ENCODE measurements around the gene SLAMF6.
"Not testable (repeated sequence)": the region's sequence is repeated elsewhere in the genome, so short reads cannot be mapped to it uniquely, and the experiment has no call there.

The SLAMF6 gene

DNA sequence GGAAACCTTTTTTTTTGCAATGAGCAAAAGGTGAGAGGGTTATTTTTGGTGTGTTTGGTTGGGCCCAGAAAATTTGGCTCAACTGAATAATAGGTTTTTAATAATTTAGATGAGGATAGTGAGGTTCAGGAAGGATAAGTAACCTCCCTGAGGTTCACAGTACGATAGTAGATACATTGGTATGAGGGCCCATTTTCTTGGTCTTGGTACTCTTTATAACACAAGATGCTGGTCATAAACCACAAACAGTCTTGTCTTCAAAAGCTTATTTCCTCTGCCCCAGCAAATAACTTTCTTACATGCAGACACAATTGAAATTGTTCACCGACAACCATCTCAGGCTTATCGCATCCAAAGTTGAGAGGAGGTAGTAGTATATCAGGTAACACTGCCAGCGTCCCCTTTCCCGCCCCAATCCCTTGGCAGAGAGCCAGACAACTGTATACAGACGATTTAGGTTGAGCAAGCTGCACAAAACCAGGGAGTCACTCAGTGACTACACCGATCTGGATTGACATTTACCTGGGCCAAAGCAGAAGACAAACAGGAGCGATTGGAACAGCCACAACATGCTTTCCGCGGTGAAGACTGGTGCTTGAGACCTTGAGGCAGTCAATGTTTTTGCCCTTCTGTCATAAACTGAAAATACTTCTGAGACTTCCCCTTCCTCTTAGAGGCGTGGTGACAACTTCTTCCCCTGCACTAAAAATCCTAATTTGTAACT is at the start of gene SLAMF6:
Gene SLAMF6, minus strand, starts transcription at position 634 of the 724 bp plus-strand sequence. Its CDS starts 63 bp downstream, at position 571.
- peaks cover 31% of the 10 kb centered on the region for H3K36me3 Mint-ChIP-seq
- peaks cover 77% of the 10 kb centered on the region for H3K4me1 Mint-ChIP-seq
- peak within 1 kb of the TSS; percentile 96 for H3K4me3 Mint-ChIP-seq
- peak within 1 kb of the TSS; percentile 99 for H3K27ac Mint-ChIP-seq
- H3K27me3 Mint-ChIP-seq: no peaks in the 10 kb centered on the region
- peaks cover 7% of the 10 kb centered on the region for H3K9me3 Mint-ChIP-seq

DNA sequence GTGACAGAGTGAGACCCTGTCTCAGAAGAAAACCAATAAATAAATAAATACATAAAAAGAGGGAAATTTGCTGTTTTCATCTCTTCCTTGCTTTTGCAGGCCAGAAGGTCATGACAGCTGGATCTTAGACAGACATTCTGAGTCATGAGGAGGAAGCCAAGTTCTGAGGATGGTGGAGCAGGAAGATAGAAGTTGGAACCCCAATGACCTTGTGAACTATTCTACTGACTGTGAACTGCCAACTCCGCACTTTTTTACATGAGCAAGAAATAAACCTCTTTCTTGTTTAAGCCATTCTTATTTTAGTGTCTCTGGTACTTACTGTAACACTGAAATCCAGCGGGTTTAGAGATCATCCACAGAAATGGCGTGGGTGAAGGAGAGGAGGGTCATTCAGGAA is 47.8 kb upstream of the SLAMF6 start:
- peak overlapping the region; percentile 97 for H3K27ac Mint-ChIP-seq
- H3K27me3 Mint-ChIP-seq: no peaks in the 10 kb centered on the region
- peaks cover 97% of the 10 kb centered on the region for H3K4me1 Mint-ChIP-seq
- H3K9me3 Mint-ChIP-seq: peaks cover 21% of the 10 kb centered on the region
- H3K4me3 Mint-ChIP-seq: peak overlapping the region; percentile 43
- H3K36me3 Mint-ChIP-seq: peaks cover 20% of the 10 kb centered on the region

GRCh38 chr1:160569806-160570205 is 46.8 kb upstream of the SLAMF6 start:
- H3K27me3 Mint-ChIP-seq: no peaks in the 10 kb centered on the region
- peaks cover 26% of the 10 kb centered on the region for H3K36me3 Mint-ChIP-seq
- peaks cover 97% of the 10 kb centered on the region for H3K4me1 Mint-ChIP-seq
- H3K27ac Mint-ChIP-seq: peak overlapping the region; percentile 97
- peak overlapping the region; percentile 45 for H3K4me3 Mint-ChIP-seq
- H3K9me3 Mint-ChIP-seq: peaks cover 21% of the 10 kb centered on the region

- peaks cover 21% of the 10 kb centered on the region for H3K9me3 Mint-ChIP-seq
- peaks cover 93% of the 10 kb centered on the region for H3K4me1 Mint-ChIP-seq
- peak overlapping the region; percentile 98 for H3K27ac Mint-ChIP-seq
- H3K27me3 Mint-ChIP-seq: no peaks in the 10 kb centered on the region
- H3K36me3 Mint-ChIP-seq: peaks cover 33% of the 10 kb centered on the region
- H3K4me3 Mint-ChIP-seq: peak overlapping the region; percentile 85
These were observed 45.0 kb upstream of the SLAMF6 start for GRCh38 chr1:160567858-160568682.

DNA sequence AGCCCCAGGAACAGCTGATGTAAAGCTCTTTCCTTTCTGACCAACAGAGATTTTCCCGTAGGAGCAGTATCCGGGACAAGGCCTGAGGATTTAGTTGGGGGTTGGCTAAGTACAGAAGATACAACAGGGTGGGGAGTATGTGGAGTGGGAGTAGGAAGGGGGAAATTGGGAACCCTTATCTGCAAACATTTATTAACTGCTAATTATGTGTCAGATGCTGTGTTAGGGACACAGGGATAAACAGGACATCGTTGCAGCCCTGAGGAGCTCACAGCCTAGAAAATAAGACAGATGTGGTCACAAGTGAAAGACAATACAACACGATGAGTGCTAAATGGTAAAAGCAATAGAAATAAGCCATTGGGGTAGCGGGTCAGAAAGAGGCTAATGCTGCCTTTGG is 44.3 kb upstream of the SLAMF6 start:
- Mint-ChIP-seq H3K9me3 (peaks cover 21% of the 10 kb centered on the region), H3K27me3 (no peaks in the 10 kb centered on the region), H3K27ac (peak overlapping the region; percentile 98), H3K36me3 (peaks cover 39% of the 10 kb centered on the region), H3K4me1 (peaks cover 94% of the 10 kb centered on the region), H3K4me3 (peak overlapping the region; percentile 66)

DNA sequence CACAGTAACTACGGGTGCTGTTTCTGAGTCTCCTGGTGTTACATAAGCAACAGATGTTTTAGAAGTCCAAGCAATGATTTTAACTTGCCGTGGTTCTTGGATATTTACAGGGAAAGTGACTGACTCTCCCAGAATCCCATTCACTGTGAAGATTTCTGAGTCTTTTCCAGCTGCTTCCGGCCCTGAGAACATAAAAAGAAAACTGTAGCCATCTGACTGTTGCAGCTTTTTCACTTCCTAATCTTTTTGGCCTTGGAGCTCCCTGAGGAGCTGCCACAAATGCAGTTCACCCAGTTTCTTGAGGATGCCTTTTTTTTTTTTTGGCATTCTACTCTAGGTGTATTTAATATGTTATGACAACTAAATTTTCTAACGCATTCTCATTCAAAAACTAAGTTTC is 42.5 kb upstream of the SLAMF6 start:
- H3K27me3 Mint-ChIP-seq: no peaks in the 10 kb centered on the region

DNA sequence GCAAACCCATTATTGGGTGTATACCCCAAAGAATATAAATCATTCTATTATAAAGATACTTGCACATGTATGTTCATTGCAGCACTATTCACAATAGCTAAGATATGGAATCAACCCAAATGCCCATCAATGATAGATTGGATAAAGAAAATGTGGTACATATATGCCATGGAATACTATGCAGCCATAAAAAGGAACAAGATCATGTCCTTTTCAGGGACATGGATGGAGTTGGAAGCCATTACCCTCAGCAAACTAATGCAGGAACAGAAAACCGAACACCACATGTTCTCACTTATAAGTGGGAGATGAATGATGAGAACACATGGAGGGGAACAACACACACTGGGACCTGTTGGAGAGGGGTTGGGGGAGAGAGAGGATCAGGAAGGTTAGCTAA is 40.2 kb upstream of the SLAMF6 start:
- H3K4me3 Mint-ChIP-seq, H3K27me3 Mint-ChIP-seq, H3K9me3 Mint-ChIP-seq, H3K27ac Mint-ChIP-seq: not testable (repeated sequence)
- Mint-ChIP-seq H3K4me1 (peaks cover 95% of the 10 kb centered on the region), H3K36me3 (peaks cover 30% of the 10 kb centered on the region)

More for the DNA sequence above, 42.5 kb upstream of the SLAMF6 start:
- H3K4me3 Mint-ChIP-seq: no peak overlapping the region
- peaks cover 6% of the 10 kb centered on the region for H3K9me3 Mint-ChIP-seq
- H3K4me1 Mint-ChIP-seq: peaks cover 94% of the 10 kb centered on the region
- peak overlapping the region; percentile 90 for H3K27ac Mint-ChIP-seq
- peaks cover 29% of the 10 kb centered on the region for H3K36me3 Mint-ChIP-seq

DNA sequence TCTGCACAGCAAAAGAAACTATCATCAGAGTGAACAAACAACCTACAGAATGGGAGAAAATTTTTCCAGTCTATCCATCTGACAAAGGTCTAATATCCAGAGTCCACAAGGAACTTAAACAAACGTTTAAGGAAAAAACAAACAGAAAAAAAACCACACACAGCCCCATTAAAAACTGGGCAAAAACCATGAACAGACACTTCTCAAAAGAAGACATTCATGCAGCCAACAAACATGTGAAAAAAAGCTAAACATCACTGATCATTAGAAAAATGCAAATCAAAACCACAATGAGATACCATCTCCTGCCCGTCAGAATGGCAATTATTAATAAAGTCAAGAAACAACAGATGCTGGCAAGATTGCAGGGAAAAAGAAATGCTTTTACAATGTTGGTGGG is 39.7 kb upstream of the SLAMF6 start:
- Mint-ChIP-seq H3K4me1 (peaks cover 92% of the 10 kb centered on the region), H3K36me3 (peaks cover 30% of the 10 kb centered on the region)
- not testable (repeated sequence) for H3K27me3 Mint-ChIP-seq, H3K4me3 Mint-ChIP-seq, H3K27ac Mint-ChIP-seq, H3K9me3 Mint-ChIP-seq

DNA sequence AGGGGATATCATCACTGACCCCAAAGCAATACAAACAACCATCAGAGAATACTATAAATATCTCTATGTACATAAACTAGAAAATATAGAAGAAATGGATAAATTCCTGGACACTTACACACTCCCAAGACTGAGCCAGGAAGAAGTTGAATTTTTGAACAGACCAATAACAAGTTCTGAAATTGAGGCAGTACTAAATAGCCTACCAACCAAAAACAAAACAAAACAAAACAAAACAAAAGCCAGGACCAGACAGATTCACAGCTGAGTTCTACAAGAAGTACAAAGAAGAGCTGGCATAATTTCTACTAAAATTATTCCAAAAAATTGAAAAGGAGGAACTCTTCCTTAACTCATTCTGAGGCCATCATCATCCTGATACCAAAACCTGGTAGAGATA is 37.8 kb upstream of the SLAMF6 start:
- peaks cover 73% of the 10 kb centered on the region for H3K4me1 Mint-ChIP-seq
- H3K36me3 Mint-ChIP-seq: peaks cover 32% of the 10 kb centered on the region
- H3K4me3 Mint-ChIP-seq: peak overlapping the region; percentile 70
- peak overlapping the region; percentile 97 for H3K27ac Mint-ChIP-seq
- no peaks in the 10 kb centered on the region for H3K27me3 Mint-ChIP-seq
- H3K9me3 Mint-ChIP-seq: no peaks in the 10 kb centered on the region

DNA sequence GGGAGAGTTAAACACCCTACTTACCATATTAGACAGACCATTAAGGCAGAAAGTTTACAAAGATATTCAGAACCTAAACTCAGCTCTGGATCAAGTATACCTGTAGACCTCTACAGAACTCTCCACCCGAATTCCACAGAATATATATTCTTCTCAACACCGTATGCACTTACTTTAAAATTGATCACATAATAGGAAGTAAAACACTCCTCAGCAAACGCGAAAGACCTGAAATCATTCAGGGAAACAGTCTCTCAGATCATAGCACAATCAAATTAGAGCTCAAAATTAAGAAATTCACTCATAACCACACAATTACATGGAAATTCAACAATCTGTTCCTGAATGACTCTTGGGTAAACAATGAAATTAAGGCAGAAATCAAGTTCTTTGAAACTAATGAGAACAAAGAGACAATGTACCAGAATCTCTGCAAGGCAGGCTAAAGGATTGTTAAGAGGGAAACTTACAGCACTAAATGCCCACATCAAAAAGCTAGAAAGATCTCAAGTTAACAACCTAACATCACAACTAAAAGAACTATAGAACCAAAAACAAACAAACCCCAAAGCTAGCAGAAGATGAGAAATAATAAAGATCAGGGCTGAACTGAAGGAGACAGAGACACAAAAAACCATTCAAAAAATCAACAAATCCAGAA is 37.1 kb upstream of the SLAMF6 start:
- peak overlapping the region; percentile 70 for H3K4me3 Mint-ChIP-seq
- H3K4me1 Mint-ChIP-seq: peaks cover 66% of the 10 kb centered on the region
- peaks cover 30% of the 10 kb centered on the region for H3K36me3 Mint-ChIP-seq
- peak overlapping the region; percentile 97 for H3K27ac Mint-ChIP-seq
- H3K9me3 Mint-ChIP-seq: no peaks in the 10 kb centered on the region
- H3K27me3 Mint-ChIP-seq: no peaks in the 10 kb centered on the region

DNA sequence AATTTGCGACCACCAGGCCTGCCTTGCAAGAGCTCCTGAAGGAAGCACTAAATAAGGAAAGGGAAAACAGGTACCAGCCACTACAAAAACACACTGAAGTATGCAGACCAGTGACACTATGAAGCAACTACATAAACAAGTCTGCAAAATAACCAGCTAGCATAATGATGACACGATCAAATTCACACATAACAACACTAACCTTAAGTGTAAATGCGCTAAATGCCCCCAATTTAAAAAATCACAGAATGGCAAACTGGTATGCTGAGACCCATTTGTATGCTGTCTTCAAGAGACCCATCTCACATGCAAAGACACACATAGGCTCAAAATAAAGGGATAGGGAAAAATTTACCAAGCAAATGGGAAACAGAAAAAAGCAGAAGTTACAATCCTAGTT is 36.4 kb upstream of the SLAMF6 start:
- H3K36me3 Mint-ChIP-seq: peaks cover 30% of the 10 kb centered on the region
- not testable (repeated sequence) for H3K27me3 Mint-ChIP-seq, H3K9me3 Mint-ChIP-seq
- H3K4me3 Mint-ChIP-seq: peak overlapping the region; percentile 70
- peaks cover 59% of the 10 kb centered on the region for H3K4me1 Mint-ChIP-seq
- peak overlapping the region; percentile 97 for H3K27ac Mint-ChIP-seq

- Mint-ChIP-seq H3K27ac (peak overlapping the region; percentile 69), H3K27me3 (no peaks in the 10 kb centered on the region), H3K9me3 (no peaks in the 10 kb centered on the region), H3K4me1 (peaks cover 53% of the 10 kb centered on the region), H3K36me3 (peaks cover 31% of the 10 kb centered on the region), H3K4me3 (peak overlapping the region; percentile 70)
These were observed 35.8 kb upstream of the SLAMF6 start for GRCh38 chr1:160558660-160559380.

GRCh38 chr1:160553778-160554177 is 30.7 kb upstream of the SLAMF6 start:
- Mint-ChIP-seq H3K9me3 (no peaks in the 10 kb centered on the region), H3K36me3 (peaks cover 28% of the 10 kb centered on the region), H3K27me3 (no peaks in the 10 kb centered on the region), H3K4me3 (no peak overlapping the region), H3K27ac (no peak overlapping the region), H3K4me1 (peaks cover 10% of the 10 kb centered on the region)

DNA sequence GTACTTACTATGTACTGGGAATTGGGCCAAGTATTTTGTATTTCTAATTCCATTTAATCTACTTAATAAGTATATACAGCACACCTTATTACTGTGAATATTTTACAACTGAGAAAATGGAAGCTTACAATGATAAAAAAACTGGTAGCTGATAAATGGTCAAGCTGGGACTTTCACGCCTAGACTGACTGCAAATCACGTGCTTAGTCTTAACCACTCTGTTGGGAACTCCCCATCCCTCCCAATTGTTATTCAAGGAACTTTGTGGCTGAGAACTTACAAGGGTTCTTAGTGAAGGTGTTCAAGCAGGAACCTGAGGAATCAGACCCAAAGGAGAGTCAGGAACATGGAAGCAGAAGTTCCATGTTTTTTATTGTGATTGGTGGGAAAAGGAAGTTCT is 29.4 kb upstream of the SLAMF6 start:
- Mint-ChIP-seq H3K27ac (no peak overlapping the region), H3K27me3 (no peaks in the 10 kb centered on the region), H3K36me3 (peaks cover 24% of the 10 kb centered on the region), H3K4me1 (peaks cover 5% of the 10 kb centered on the region), H3K9me3 (no peaks in the 10 kb centered on the region), H3K4me3 (no peak overlapping the region)

- H3K9me3 Mint-ChIP-seq: no peaks in the 10 kb centered on the region
- H3K4me1 Mint-ChIP-seq: peaks cover 12% of the 10 kb centered on the region
- H3K27ac Mint-ChIP-seq: peak overlapping the region; percentile 2
- no peaks in the 10 kb centered on the region for H3K27me3 Mint-ChIP-seq
- no peak overlapping the region for H3K4me3 Mint-ChIP-seq
- peaks cover 23% of the 10 kb centered on the region for H3K36me3 Mint-ChIP-seq
These were observed 27.5 kb upstream of the SLAMF6 start for GRCh38 chr1:160550572-160551034.

Measured in activated naive CD4-positive, alpha-beta T cell treated with anti-CD3 and anti-CD28 coated beads, Interleukin-2, amount 50 U/mL, for 24 hours (primary cell).